HEK293 (cell line): ENCODE results near the gene STK38.

ENCODE experiments used
- CTCF ChIP-seq: fragments of 450-650 bp; formaldehyde crosslinking; IDR thresholded peaks from 2 replicates; pipeline ENCODE4 v1.5.1; 2016; ENCODE audit warnings: missing biosample characterization, missing genetic modification characterization
- MEIS1 ChIP-seq: sonication (generic); formaldehyde crosslinking; IDR thresholded peaks from 2 replicates; pipeline ENCODE4 v1.8.1; 2022; ENCODE audit warnings: missing genetic modification reagents, mild to moderate bottlenecking, borderline replicate concordance
- ZNF341 ChIP-seq: fragments of 450-650 bp; formaldehyde crosslinking; IDR thresholded peaks from 2 replicates; pipeline ENCODE4; 2016; ENCODE audit warnings: low read depth, missing biosample characterization, missing genetic modification characterization

DNA sequence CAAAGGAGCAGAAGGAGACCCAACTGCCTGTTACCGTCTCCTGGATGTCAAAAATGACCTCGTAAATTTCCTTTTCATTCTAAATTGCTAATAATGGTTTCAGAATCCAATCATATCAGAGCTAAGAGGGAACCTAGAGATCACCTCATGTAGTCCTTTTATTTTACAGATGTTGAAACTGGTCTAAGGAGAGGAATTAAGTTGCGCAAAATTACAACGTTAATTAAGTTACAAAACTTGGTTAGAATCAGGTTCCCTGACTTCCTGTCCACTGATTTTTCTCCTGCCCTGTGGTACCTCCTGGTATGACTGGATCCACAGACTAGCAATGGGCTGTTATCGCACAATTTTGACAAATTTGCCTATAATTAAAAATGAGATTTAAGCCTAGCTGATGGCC, 9.0 kb upstream of the STK38 start:
- TF ChIP-seq CTCF (no peak), MEIS1 (no peak), ZNF341 (no peak)
